Natural killer cell (primary cell): ENCODE measurements around the gene ZNF107. TPM values are rescaled to one million over a fixed set of nuclear protein-coding genes. Genes with fewer than 3 reads are reported as not detected.
A peak's percentile ranks its signal among the peaks of the same experiment; 100 is the strongest.

Experiments used
- ATAC-seq, 3 donors: fragments of 150-1000 bp in 2 of 3; fragments of 200-7000 bp in 1 of 3; cut with Tn5 transposase; 1 replicate in 1 of 3; 2 replicates in 2 of 3; pipeline ENCODE4 v1.10.0; 2021; ENCODE audit warnings: mild to moderate bottlenecking in 2 of 3, moderate library complexity in 2 of 3
- DNase-seq, 2 donors: peaks; one replicate each; pipeline versions ENCODE4 v3.0.0 to v3.0.0-alpha.2; 2013 to 2021; ENCODE audit warnings: mixed read lengths in 1 of 2
- H3K27ac ChIP-seq: one replicate; pipeline ENCODE4 v1.5.1; 2013; ENCODE audit warnings: mild to moderate bottlenecking, low read length
- H3K27me3 ChIP-seq: one replicate; pipeline ENCODE4 v1.6.1; 2013; ENCODE audit warnings: low read length; ENCODE audit not compliant: control insufficient read depth, insufficient read depth
- H3K36me3 ChIP-seq: one replicate; pipeline ENCODE4 v1.6.1; 2013; ENCODE audit warnings: low read length; ENCODE audit not compliant: control insufficient read depth, insufficient read depth
- H3K4me1 ChIP-seq: one replicate; pipeline ENCODE4 v1.6.1; 2013; ENCODE audit warnings: low read length; ENCODE audit not compliant: control insufficient read depth, insufficient read depth
- H3K4me3 ChIP-seq: one replicate; pipeline ENCODE4 v1.5.1; 2013; ENCODE audit warnings: low read length
- H3K9me3 ChIP-seq: one replicate; pipeline ENCODE4 v1.6.1; 2013; ENCODE audit warnings: low read length; ENCODE audit not compliant: control insufficient read depth, insufficient read depth
- H3K27ac Mint-ChIP-seq, 2 donors: one replicate each; pipeline ENCODE4 v1.8.0; 2022; ENCODE audit warnings: mild to moderate bottlenecking in 2 of 2, mixed read lengths in 2 of 2, moderate library complexity in 1 of 2
- H3K27me3 Mint-ChIP-seq, 2 donors: one replicate each; pipeline ENCODE4 v1.8.0; 2022; ENCODE audit warnings: low read depth in 2 of 2, mixed read lengths in 2 of 2
- H3K36me3 Mint-ChIP-seq: one replicate; pipeline ENCODE4 v1.8.0; 2022; ENCODE audit warnings: mixed read lengths
- H3K4me1 Mint-ChIP-seq, 2 donors: one replicate each; pipeline ENCODE4 v1.8.0; 2022; ENCODE audit warnings: mixed read lengths in 2 of 2
- H3K4me3 Mint-ChIP-seq: one replicate; pipeline ENCODE4 v1.8.0; 2022; ENCODE audit warnings: mild to moderate bottlenecking, moderate library complexity, mixed read lengths
- H3K9me3 Mint-ChIP-seq, 2 donors: one replicate each; pipeline ENCODE4 v1.8.0; 2022; ENCODE audit warnings: mixed read lengths in 2 of 2
- WGBS: methylation state at CpG from one replicate; pipeline ENCODE4 v1.1.7; 2013; ENCODE audit warnings: missing lambda C conversion rate; ENCODE audit not compliant: insufficient coverage; 5-methylcytosine and 5-hydroxymethylcytosine counted together
- intact Hi-C: fragments of 100-400 bp; cut with micrococcal nuclease; formaldehyde crosslinking; loops from one replicate; pipeline ENCODE4 v1.14.2; 2022
- total RNA-seq, 4 donors: library from RNA; stranded (reverse); fragments of 120-200 nt in 1 of 4; gene quantifications; one replicate each; pipeline versions ENCODE4 v1.2.3 to v1.2.4, GENCODE V29; 2013 to 2022
- TF ChIP-seq, protein P1 (sequence below): fragments of 200-600 bp; IDR thresholded peaks from one replicate; pipeline ENCODE4 v1.8.0; 2022; ENCODE audit warnings: antibody characterized with exemption

Gene ZNF107
- total RNA-seq, 3 donors from 2014 or later (not counting 1 experiment from before 2014, with no cell fraction given), result 10.3 to 13.3 (median 10.4) TPM

DNA sequence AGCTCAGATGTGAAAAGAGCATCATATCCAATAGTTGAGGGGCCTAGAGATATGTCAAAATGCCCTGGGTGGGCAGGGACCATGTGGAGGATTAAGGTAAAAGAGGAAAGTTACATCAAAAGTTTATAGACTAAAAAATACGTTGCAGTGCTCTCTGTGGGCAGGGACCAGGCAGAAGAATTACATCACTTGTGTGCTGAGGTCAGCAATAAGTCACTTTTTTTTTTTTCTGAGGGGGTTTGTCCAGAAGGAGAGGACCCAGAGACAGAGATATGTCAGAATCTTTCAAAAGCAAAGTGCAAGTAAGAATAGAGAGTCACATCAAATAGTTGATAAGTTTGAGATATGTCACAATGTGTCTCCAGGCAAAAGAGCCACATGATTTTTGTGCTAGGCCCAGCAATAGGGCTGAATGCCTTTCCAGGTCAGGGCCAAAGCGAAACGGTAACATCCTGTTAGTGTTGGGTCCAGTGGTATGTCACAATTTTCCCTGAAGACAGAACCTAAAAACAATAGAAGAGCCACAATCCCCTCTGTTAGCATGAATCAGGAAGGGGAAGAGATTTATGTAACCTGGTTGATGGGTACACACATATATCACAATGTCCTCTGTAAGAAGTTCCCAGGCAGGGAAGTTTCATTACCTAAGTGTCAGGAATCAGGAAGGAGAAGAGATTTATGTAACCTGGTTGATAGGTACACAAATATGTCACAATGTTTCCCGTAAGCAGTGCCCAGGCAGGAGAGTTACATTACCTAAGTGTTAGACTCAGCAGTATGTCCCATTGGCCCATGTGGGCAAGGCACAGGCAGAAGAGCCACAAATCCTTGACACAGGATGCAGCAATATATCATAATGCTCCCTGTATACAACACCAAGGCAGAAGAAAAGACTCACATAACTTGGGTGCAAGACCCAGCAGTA, 28.1 kb upstream of the ZNF107 start:
- H3K4me3 ChIP-seq, result no peak overlapping the region
- WGBS, result 61% methylated on average over 4 of the region's 4 CpGs
- ATAC-seq (no peak), DNase-seq (no peak)
- no peaks in the 10 kb centered on the region for H3K9me3 ChIP-seq
- Mint-ChIP-seq H3K27ac (no peak overlapping the region), H3K27me3 (no peaks in the 10 kb centered on the region), H3K9me3 (no peaks in the 10 kb centered on the region), H3K4me1 (no peaks in the 10 kb centered on the region), H3K4me3 (no peak overlapping the region), H3K36me3 (no peaks in the 10 kb centered on the region)
- H3K27ac ChIP-seq, result no peak overlapping the region
- H3K27me3 ChIP-seq, result no peaks in the 10 kb centered on the region
- intact Hi-C loops, result no loop called here
- no peaks in the 10 kb centered on the region for H3K36me3 ChIP-seq
- TF ChIP-seq, protein P1, sequence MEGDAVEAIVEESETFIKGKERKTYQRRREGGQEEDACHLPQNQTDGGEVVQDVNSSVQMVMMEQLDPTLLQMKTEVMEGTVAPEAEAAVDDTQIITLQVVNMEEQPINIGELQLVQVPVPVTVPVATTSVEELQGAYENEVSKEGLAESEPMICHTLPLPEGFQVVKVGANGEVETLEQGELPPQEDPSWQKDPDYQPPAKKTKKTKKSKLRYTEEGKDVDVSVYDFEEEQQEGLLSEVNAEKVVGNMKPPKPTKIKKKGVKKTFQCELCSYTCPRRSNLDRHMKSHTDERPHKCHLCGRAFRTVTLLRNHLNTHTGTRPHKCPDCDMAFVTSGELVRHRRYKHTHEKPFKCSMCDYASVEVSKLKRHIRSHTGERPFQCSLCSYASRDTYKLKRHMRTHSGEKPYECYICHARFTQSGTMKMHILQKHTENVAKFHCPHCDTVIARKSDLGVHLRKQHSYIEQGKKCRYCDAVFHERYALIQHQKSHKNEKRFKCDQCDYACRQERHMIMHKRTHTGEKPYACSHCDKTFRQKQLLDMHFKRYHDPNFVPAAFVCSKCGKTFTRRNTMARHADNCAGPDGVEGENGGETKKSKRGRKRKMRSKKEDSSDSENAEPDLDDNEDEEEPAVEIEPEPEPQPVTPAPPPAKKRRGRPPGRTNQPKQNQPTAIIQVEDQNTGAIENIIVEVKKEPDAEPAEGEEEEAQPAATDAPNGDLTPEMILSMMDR, result no peak
- no peaks in the 10 kb centered on the region for H3K4me1 ChIP-seq

DNA sequence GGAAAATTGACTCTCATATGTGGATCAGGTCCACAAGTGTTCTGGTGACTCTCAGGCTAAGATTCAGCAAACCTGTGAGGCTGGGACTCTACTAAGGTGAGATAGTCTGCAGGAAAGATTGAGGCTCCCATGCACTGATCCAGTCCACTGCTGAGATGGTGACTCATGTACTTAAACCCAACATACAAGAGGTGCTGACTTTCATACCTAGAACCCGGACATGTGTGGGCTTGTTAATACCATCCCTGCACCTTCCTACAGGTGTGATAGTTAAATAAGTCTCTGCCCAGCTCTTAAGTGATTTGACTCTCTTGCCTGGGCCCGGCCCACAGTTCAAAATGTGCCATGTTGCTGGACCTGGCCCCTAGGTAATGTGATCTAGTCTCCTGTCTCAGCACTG, 27.1 kb upstream of the ZNF107 start:
- WGBS, result 87% methylated on average over 2 of the region's 2 CpGs
- TF ChIP-seq, protein P1, result no peak
- no peak overlapping the region for H3K4me3 Mint-ChIP-seq

DNA sequence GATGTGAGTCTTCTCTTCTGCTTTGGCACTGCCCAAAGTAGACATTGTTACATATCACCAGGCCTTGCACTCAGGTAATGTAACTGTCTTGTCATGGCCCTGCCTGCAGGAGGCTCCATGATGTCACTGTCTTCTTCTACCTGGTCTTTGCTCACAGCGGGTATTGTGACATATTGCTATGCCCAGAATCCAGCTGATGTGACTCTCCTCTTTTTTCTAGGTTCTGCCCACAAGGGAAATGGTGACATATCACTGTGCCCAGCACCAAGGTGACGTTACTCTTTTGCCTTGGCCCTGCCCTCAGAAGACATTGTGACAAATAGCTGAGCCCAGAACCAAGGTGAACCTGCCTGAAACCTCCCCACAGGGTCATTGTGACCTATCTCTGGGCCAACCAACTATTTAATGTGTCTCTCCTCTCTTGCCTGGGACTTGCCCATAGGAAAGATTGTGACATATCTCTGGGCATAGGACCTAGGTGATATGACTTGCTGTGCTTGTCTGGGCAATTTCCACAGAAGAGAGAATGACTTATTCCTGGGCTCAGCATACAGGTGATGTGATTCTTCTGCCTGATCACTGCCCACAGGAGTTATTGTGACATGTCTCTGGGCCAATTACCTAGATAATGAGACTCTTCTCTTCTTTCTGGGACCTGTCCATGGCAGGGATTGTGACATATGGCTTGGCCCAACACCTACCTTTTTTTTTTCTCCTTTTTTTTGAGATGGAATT, 26.5 kb upstream of the ZNF107 start:
- WGBS, result 40% methylated on average over 2 of the region's 2 CpGs
- peaks cover 0 to 3% of the 10 kb centered on the region in 2 donors for H3K9me3 Mint-ChIP-seq
- no peaks in the 10 kb centered on the region for H3K4me1 ChIP-seq
- no peak overlapping the region for H3K27ac Mint-ChIP-seq
- DNase-seq, result peak in 1 of 2 donors; percentile 34
- no peak overlapping the region for H3K4me3 Mint-ChIP-seq
- intact Hi-C loops, result no loop called here
- no peaks in the 10 kb centered on the region for H3K36me3 ChIP-seq
- H3K27me3 Mint-ChIP-seq, result no peaks in the 10 kb centered on the region
- no peak overlapping the region for H3K4me3 ChIP-seq
- H3K27me3 ChIP-seq, result no peaks in the 10 kb centered on the region
- peak in 1 of 3 donors; percentile 40 for ATAC-seq
- no peaks in the 10 kb centered on the region for H3K9me3 ChIP-seq
- no peaks in the 10 kb centered on the region for H3K4me1 Mint-ChIP-seq
- H3K36me3 Mint-ChIP-seq, result no peaks in the 10 kb centered on the region
- TF ChIP-seq, protein P1, result no peak
- H3K27ac ChIP-seq, result no peak overlapping the region

More for the DNA sequence above, 27.1 kb upstream of the ZNF107 start:
- DNase-seq (no peak), ATAC-seq (no peak)
- no peaks in the 10 kb centered on the region for H3K27me3 ChIP-seq
- H3K4me1 ChIP-seq, result no peaks in the 10 kb centered on the region
- H3K27ac Mint-ChIP-seq, result no peak overlapping the region
- intact Hi-C loops, result no loop called here
- no peak overlapping the region for H3K4me3 ChIP-seq
- H3K9me3 Mint-ChIP-seq, result peaks cover 0 to 3% of the 10 kb centered on the region in 2 donors
- no peaks in the 10 kb centered on the region for H3K4me1 Mint-ChIP-seq
- no peaks in the 10 kb centered on the region for H3K27me3 Mint-ChIP-seq
- H3K9me3 ChIP-seq, result no peaks in the 10 kb centered on the region
- H3K36me3 Mint-ChIP-seq, result no peaks in the 10 kb centered on the region
- H3K36me3 ChIP-seq, result no peaks in the 10 kb centered on the region
- H3K27ac ChIP-seq, result no peak overlapping the region
